Body of pancreas (tissue), 4 donors: ENCODE data around the gene PREB.

Experiments used
- POLR2A ChIP-seq, 3 donors: fragments of 450-650 bp; IDR thresholded peaks; one replicate each; pipeline ENCODE4 v1.6.1; 2016; ENCODE audit warnings: antibody characterized with exemption in 3 of 3, mild to moderate bottlenecking in 2 of 3
- TF ChIP-seq, protein P1 (sequence below), 7 experiments: fragments of 450-650 bp in 4 of 7; fragments of 200-600 bp in 3 of 7; sonication (generic) in 3 of 7; IDR thresholded peaks; one replicate each; pipeline ENCODE4 v1.5.1; 2016 to 2019; ENCODE audit warnings: antibody characterized with exemption in 7 of 7

DNA sequence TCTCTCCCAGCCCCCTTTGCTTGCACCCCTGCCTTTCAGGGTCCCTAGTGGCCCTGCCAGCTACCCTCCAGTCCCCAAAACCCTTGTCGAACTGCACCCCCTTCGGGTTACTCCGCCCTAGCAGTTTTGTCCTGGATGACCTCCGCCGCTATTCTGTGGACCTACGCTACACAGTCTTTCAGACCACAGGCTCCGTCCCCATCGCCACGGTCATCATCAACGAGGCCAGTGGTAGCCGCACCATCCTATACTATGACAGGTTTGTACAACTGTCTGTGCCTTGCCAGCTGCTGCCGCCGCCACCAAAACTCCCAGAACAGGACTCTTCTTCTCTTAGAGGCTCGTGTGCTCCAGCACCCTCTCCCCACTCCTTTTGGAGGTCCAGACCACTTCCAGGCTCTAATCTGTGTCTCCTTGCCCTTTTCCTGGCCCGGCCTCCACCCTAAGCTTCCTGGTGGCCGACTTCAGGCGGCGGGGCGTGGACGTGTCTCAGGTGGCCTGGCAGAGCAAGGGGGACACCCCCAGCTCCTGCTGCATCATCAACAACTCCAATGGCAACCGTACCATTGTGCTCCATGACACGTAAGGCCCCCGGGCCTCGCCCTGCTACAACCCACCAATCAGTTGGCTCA lies 40.0 kb downstream of the PREB start:
- no peak for TF ChIP-seq POLR2A (IDR thresholded peaks at IDR 0.05)
- TF ChIP-seq, protein P1, sequence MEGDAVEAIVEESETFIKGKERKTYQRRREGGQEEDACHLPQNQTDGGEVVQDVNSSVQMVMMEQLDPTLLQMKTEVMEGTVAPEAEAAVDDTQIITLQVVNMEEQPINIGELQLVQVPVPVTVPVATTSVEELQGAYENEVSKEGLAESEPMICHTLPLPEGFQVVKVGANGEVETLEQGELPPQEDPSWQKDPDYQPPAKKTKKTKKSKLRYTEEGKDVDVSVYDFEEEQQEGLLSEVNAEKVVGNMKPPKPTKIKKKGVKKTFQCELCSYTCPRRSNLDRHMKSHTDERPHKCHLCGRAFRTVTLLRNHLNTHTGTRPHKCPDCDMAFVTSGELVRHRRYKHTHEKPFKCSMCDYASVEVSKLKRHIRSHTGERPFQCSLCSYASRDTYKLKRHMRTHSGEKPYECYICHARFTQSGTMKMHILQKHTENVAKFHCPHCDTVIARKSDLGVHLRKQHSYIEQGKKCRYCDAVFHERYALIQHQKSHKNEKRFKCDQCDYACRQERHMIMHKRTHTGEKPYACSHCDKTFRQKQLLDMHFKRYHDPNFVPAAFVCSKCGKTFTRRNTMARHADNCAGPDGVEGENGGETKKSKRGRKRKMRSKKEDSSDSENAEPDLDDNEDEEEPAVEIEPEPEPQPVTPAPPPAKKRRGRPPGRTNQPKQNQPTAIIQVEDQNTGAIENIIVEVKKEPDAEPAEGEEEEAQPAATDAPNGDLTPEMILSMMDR (IDR thresholded peaks at IDR 0.05): no peak
